Calu3 (cell line): ENCODE measurements around the gene MRPL18. TPM values are rescaled to one million over a fixed set of nuclear protein-coding genes. Genes with fewer than 3 reads are reported as not detected.
A peak's percentile ranks its signal among the peaks of the same experiment; 100 is the strongest.

Source experiments
- BruUV-seq: library from RNA; stranded (reverse); fragments of 400-500 nt; replicated peaks from 2 replicates; lab custom pipeline; 2021; lab: Mats Ljungman, UMichigan
- CTCF ChIA-PET: fragments of 300-600 bp; sonication (Branson Sonifier 250); formaldehyde crosslinking; loops from one replicate; lab custom pipeline; 2022; ENCODE audit warnings: antibody characterized with exemption; lab: Charles Lee
- DNase-seq: peaks from one replicate; pipeline ENCODE4 v3.0.0; 2022
- H3K27ac Mint-ChIP-seq: one replicate; pipeline ENCODE4 v1.8.0; 2022; ENCODE audit warnings: mixed read lengths; ENCODE audit not compliant: unreplicated experiment
- H3K27me3 Mint-ChIP-seq: one replicate; pipeline ENCODE4 v1.8.0; 2022; ENCODE audit warnings: mixed read lengths; ENCODE audit not compliant: unreplicated experiment
- H3K36me3 Mint-ChIP-seq: one replicate; pipeline ENCODE4 v1.8.0; 2022; ENCODE audit warnings: mild to moderate bottlenecking, moderate library complexity, mixed read lengths; ENCODE audit not compliant: insufficient read depth, unreplicated experiment
- H3K4me1 Mint-ChIP-seq: one replicate; pipeline ENCODE4 v1.8.0; 2022; ENCODE audit warnings: mild to moderate bottlenecking, low read depth, mixed read lengths; ENCODE audit not compliant: unreplicated experiment
- H3K4me3 Mint-ChIP-seq: one replicate; pipeline ENCODE4 v1.8.0; 2022; ENCODE audit warnings: mild to moderate bottlenecking, low read depth, moderate library complexity, mixed read lengths; ENCODE audit not compliant: unreplicated experiment
- H3K9me3 Mint-ChIP-seq: one replicate; pipeline ENCODE4 v1.8.0; 2022; ENCODE audit warnings: low read depth, mixed read lengths; ENCODE audit not compliant: unreplicated experiment
- intact Hi-C: fragments of 100-400 bp; cut with micrococcal nuclease; formaldehyde crosslinking; loops from one replicate; pipeline ENCODE4 v1.10.0; 2022; ENCODE audit not compliant: unreplicated experiment
- total RNA-seq: library from RNA; stranded (reverse); gene quantifications from 2 replicates; pipeline ENCODE4 v1.2.3, GENCODE V29; 2022
- TF ChIP-seq, protein P1 (sequence below): fragments of 200-600 bp; IDR thresholded peaks from one replicate; pipeline ENCODE4 v1.8.0; 2022; ENCODE audit warnings: antibody characterized with exemption; ENCODE audit not compliant: unreplicated experiment

The MRPL18 gene
- total RNA-seq, 1 experiment from 2014 or later, result 86.6 TPM

DNA sequence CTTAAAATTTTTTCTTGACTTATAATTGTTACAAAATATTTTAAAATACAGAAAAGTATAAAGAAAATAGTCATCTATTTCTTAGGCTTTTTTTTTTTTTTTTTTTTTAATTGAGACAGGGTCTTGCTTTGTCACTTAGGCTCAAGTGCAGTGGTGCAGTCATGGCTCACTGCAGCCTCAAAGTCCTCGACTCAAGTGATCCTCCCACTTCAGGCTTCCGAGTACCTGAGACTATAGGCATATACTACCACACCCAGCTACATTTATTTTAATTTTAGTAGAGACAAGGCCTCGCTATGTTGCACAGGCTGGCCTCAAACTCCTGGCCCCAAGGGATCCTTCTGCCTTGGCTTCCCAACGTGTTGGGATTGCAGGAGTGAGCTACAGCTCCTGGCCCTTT, 33.8 kb upstream of the MRPL18 start:
- Mint-ChIP-seq H3K36me3 (peaks cover 77% of the 10 kb centered on the region), H3K27ac (no peak overlapping the region), H3K4me1 (peaks cover 28% of the 10 kb centered on the region), H3K9me3 (no peaks in the 10 kb centered on the region), H3K27me3 (no peaks in the 10 kb centered on the region), H3K4me3 (no peak overlapping the region)
- BruUV-seq, result no TSS peak
- DNase-seq, result no peak
- TF ChIP-seq, protein P1, sequence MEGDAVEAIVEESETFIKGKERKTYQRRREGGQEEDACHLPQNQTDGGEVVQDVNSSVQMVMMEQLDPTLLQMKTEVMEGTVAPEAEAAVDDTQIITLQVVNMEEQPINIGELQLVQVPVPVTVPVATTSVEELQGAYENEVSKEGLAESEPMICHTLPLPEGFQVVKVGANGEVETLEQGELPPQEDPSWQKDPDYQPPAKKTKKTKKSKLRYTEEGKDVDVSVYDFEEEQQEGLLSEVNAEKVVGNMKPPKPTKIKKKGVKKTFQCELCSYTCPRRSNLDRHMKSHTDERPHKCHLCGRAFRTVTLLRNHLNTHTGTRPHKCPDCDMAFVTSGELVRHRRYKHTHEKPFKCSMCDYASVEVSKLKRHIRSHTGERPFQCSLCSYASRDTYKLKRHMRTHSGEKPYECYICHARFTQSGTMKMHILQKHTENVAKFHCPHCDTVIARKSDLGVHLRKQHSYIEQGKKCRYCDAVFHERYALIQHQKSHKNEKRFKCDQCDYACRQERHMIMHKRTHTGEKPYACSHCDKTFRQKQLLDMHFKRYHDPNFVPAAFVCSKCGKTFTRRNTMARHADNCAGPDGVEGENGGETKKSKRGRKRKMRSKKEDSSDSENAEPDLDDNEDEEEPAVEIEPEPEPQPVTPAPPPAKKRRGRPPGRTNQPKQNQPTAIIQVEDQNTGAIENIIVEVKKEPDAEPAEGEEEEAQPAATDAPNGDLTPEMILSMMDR, result no peak
- intact Hi-C loops, result no loop called here
- CTCF ChIA-PET, result interaction anchor here (0.7 kb wide), 1 partner anchor 30 kb away, joined by 3 read pairs; no protein-coding TSS in a partner anchor

DNA sequence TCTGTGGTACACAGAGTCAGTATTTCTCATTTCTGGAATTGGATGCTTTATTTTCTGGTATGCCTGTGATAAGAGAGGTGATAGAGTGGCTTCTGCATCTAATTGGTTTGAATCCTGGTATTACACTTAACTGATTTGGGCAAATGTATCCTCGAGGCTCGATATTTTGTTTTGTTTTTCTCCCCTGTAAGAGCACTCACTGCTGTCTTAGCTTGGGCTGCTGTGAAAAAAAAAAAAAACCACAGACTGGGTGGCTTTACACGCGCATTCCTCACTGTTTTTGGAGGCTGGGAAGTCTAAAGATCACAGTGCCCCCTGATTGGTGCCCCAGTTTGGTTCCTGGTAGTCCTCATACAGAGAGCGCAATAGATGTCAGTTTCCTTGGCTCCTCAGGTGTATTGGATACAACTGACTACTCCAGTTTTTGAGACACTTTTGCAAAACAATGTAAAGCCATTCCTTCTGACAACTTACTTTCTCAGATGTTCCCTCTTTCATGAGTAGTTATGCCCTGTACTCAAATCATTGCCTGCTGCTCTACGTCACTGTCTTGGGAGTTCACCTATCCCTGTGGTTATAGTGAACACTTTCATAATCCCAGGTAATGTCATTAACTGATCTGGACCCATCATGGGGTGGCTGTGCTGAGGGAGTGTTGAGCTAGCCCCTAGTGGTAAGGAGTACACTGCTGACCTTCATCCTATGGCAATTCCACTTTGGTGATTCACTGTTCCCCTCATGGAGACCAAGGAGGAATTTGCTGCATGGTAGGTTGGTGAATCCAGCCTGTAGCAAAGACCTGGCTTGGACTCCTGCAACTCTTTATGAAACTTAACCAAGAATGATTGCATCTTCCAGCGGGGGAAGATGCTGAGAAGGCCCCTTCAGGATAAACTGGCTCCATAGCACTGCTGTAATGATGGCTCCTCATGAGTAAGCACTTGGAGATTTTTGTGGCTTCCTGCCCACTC, 32.0 kb upstream of the MRPL18 start:
- peaks cover 87% of the 10 kb centered on the region for H3K36me3 Mint-ChIP-seq
- H3K4me1 Mint-ChIP-seq, result peaks cover 35% of the 10 kb centered on the region
- BruUV-seq, result no TSS peak
- DNase-seq, result no peak
- H3K9me3 Mint-ChIP-seq, result no peaks in the 10 kb centered on the region
- intact Hi-C loops, result no loop called here
- CTCF ChIA-PET, result interaction anchor here (1.5 kb wide), 1 partner anchor 32 kb away, joined by 3 read pairs; no protein-coding TSS in a partner anchor
- H3K27ac Mint-ChIP-seq, result peak overlapping the region; percentile 6
- H3K4me3 Mint-ChIP-seq, result no peak overlapping the region
- H3K27me3 Mint-ChIP-seq, result no peaks in the 10 kb centered on the region
- TF ChIP-seq, protein P1, result no peak

DNA sequence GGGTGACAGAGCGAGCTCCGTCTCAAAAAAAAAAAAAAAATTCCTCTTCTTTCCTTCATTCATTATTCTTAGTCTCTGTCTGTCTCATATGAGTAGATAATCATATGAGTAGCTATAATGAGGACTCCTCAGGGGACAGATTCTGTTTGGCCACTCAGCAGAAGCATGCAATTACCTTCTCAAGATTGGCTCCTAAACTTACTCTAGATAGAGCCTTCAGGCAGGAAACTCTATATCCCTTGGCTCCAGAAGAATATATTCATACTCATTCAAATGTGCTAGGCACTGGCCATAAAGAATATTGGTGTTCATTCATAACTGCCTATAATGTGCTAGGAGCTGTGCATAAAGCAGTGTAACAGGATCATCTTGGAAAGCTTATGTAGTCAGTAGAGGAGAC, 30.6 kb upstream of the MRPL18 start:
- BruUV-seq, result no TSS peak
- DNase-seq, result no peak
- Mint-ChIP-seq H3K27ac (peak overlapping the region; percentile 75), H3K4me1 (peaks cover 36% of the 10 kb centered on the region), H3K4me3 (peak overlapping the region; percentile 99), H3K27me3 (no peaks in the 10 kb centered on the region), H3K9me3 (no peaks in the 10 kb centered on the region), H3K36me3 (peaks cover 84% of the 10 kb centered on the region)
- intact Hi-C loops, result no loop called here
- CTCF ChIA-PET, result interaction anchor here (0.7 to 1.5 kb wide), 2 partner anchors 33 to 768 kb away, joined by 3 read pairs; no protein-coding TSS in a partner anchor
- TF ChIP-seq, protein P1, result no peak

DNA sequence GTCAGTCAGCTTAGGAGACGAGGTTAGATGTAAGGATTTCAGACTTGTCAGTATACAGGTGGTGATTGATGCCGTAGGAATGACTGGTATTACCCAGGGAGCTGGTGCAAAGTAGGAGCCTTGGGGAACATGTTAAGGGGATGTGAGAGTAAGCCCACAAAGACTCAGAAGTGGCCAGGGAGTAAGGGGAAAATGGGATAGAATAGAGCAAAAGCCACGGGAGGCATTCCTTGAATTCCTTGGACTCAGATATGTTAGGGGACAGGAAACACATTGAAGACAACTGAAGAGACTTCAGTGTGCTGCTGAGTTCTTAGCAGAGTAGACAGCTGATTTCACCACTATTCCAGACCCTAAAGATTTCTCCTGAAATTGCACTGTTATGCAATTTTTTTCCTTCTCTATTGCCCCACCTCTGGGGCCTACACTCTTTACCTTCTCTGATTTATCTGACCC, 29.6 kb upstream of the MRPL18 start:
- DNase-seq, result no peak
- peak overlapping the region; percentile 88 for H3K27ac Mint-ChIP-seq
- no peaks in the 10 kb centered on the region for H3K9me3 Mint-ChIP-seq
- peaks cover 36% of the 10 kb centered on the region for H3K4me1 Mint-ChIP-seq
- no peaks in the 10 kb centered on the region for H3K27me3 Mint-ChIP-seq
- intact Hi-C loops, result no loop called here
- CTCF ChIA-PET, result no interaction called here
- no TSS peak for BruUV-seq
- H3K36me3 Mint-ChIP-seq, result peaks cover 77% of the 10 kb centered on the region
- TF ChIP-seq, protein P1, result no peak
- H3K4me3 Mint-ChIP-seq, result peak overlapping the region; percentile 99
